A549 (cell line): Measurements from ENCODE around the gene NSG2.

ENCODE experiments used
- ATOH8 ChIP-seq: fragments of 250-450 bp; sonication (Bioruptor Pico); IDR thresholded peaks from 2 replicates; pipeline ENCODE4 v1.5.0; 2020; ENCODE audit warnings: low read depth, mild to moderate bottlenecking, moderate library complexity
- EP300 ChIP-seq, 2 experiments: fragments of >200 bp; sonication (Bioruptor Twin); formaldehyde crosslinking; IDR thresholded peaks; 2 replicates in 1 of 2; 3 replicates in 1 of 2; pipeline ENCODE4 v1.6.1; 2016 to 2017
- KDM1A ChIP-seq: fragments of 200-600 bp; sonication (generic); IDR thresholded peaks from 2 replicates; pipeline ENCODE4 v1.6.1; 2016; ENCODE audit warnings: low read depth, mild to moderate bottlenecking
- MAFK ChIP-seq: fragments of 450-650 bp; IDR thresholded peaks from 2 replicates; pipeline ENCODE4 v1.6.1; 2014; ENCODE audit not compliant: partially characterized antibody
- USF2 ChIP-seq: fragments of 450-650 bp; IDR thresholded peaks from 2 replicates; pipeline ENCODE4 v1.6.1; 2014; ENCODE audit warnings: antibody characterized with exemption

GRCh38 chr5:174071484-174071883, 26.0 kb downstream of the NSG2 start:
- TF ChIP-seq MAFK (no peak), KDM1A (no peak), EP300 (IDR thresholded peaks at IDR 0.05) (no peak), USF2 (no peak), ATOH8 (CRISPR knock-in tag) (no peak)
